DOHH2 (cell line): ENCODE results near the gene PITX1.
A peak's percentile ranks its signal among the peaks of the same experiment; 100 is the strongest.

Experiments used
- H3F3A ChIP-seq: fragments of 200-600 bp; sonication (generic), shearing (Covaris generic); 2 replicates; pipeline ENCODE4 v1.6.0; 2016; ENCODE audit warnings: antibody characterized with exemption, mild to moderate bottlenecking; ENCODE audit not compliant: control insufficient read depth, insufficient read depth
- H3K27ac ChIP-seq: fragments of 200-600 bp; sonication (generic); 2 replicates; pipeline ENCODE4 v1.5.1; 2014; ENCODE audit warnings: low read depth, mild to moderate bottlenecking, low read length, moderate library complexity
- H3K27me3 ChIP-seq: fragments of 200-600 bp; sonication (generic); 2 replicates; pipeline ENCODE4 v1.6.1; 2014; ENCODE audit warnings: mild to moderate bottlenecking, low read length, mixed read lengths; ENCODE audit not compliant: control insufficient read depth
- H3K36me3 ChIP-seq: fragments of 200-600 bp; sonication (generic); 2 replicates; pipeline ENCODE4 v1.6.1; 2014; ENCODE audit warnings: mild to moderate bottlenecking, low read length, moderate library complexity, mixed read lengths; ENCODE audit not compliant: control insufficient read depth
- H3K4me1 ChIP-seq: fragments of 200-600 bp; sonication (generic); 2 replicates; pipeline ENCODE4 v1.6.1; 2014; ENCODE audit warnings: mild to moderate bottlenecking, low read length, mixed read lengths; ENCODE audit not compliant: control insufficient read depth
- H3K4me2 ChIP-seq: fragments of 200-600 bp; sonication (generic); 2 replicates; pipeline ENCODE4 v1.6.0; 2014; ENCODE audit warnings: mild to moderate bottlenecking, low read length, moderate library complexity
- H3K4me3 ChIP-seq: fragments of 200-600 bp; sonication (generic); 2 replicates; pipeline ENCODE4 v1.5.1; 2014; ENCODE audit warnings: mild to moderate bottlenecking, low read length, mixed read lengths
- H3K79me2 ChIP-seq: fragments of 200-600 bp; sonication (generic); 2 replicates; pipeline ENCODE4 v1.6.1; 2014; ENCODE audit warnings: mild to moderate bottlenecking, low read length, mixed read lengths; ENCODE audit not compliant: control insufficient read depth
- H3K9me2 ChIP-seq: fragments of 200-600 bp; sonication (generic); replicated peaks from 2 replicates; pipeline ENCODE4 v1.6.1; 2014; ENCODE audit warnings: mild to moderate bottlenecking, low read length, mixed read lengths; ENCODE audit not compliant: control insufficient read depth
- H3K9me3 ChIP-seq: fragments of 200-600 bp; sonication (generic); 2 replicates; pipeline ENCODE4 v1.6.1; 2014; ENCODE audit warnings: antibody characterized with exemption, low read length, mixed read lengths; ENCODE audit not compliant: control insufficient read depth, insufficient read depth
- H4K20me1 ChIP-seq: fragments of 200-600 bp; sonication (generic); 2 replicates; pipeline ENCODE4 v1.6.0; 2014; ENCODE audit warnings: low read depth, mild to moderate bottlenecking, antibody characterized with exemption, low read length, moderate library complexity; ENCODE audit not compliant: control insufficient read depth, insufficient read depth
- CTCF ChIP-seq: fragments of 200-600 bp; sonication (generic); IDR thresholded peaks from one replicate; pipeline ENCODE4 v1.5.1; 2014; ENCODE audit warnings: antibody characterized with exemption, mild to moderate bottlenecking, low read depth, low read length; ENCODE audit not compliant: poor library complexity, severe bottlenecking
- EZH2phosphoT487 ChIP-seq: fragments of 200-600 bp; sonication (generic); IDR thresholded peaks from 2 replicates; pipeline ENCODE4 v1.6.1; 2017; ENCODE audit warnings: borderline replicate concordance, mild to moderate bottlenecking, antibody characterized with exemption, low read length, moderate library complexity, mixed read lengths

The PITX1 gene

DNA sequence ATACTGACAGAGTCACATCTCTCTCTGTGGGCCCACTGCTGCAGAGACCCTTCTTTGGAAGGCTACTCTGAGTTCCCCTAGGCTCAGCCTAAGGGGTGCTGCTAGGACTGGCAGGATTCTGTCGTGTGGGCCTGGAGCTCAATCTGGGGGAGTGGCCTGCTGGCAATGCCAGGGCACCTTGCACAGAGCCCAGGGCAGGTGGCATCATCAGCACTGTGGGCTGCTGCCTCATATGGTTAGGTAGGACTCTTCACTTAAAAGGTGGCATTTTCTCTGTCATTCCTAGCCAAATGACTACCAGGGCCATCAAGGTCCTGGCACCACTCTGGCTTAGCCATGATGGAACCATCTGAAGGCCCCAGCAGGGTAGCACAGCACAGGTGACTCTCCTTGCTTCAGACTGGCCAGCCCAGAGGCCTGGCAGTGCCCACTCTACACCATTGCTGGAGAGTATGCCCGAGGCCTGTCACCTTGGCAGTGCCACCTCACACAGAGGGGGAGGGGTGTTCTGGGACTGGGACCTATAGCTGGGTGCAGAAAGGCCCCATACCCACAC is 21.9 kb downstream of the PITX1 start:
- Histone ChIP-seq H3F3A (no peaks in the 10 kb centered on the region), H3K27ac (no peak overlapping the region), H3K4me2 (no peak overlapping the region), H3K36me3 (no peaks in the 10 kb centered on the region), H3K4me1 (no peaks in the 10 kb centered on the region), H3K27me3 (no peaks in the 10 kb centered on the region), H3K9me2 (no peaks in the 10 kb centered on the region), H3K4me3 (no peak overlapping the region), H3K9me3 (no peaks in the 10 kb centered on the region), H3K79me2 (no peaks in the 10 kb centered on the region), H4K20me1 (no peaks in the 10 kb centered on the region)
- TF ChIP-seq EZH2phosphoT487 (no peak), CTCF (no peak)

DNA sequence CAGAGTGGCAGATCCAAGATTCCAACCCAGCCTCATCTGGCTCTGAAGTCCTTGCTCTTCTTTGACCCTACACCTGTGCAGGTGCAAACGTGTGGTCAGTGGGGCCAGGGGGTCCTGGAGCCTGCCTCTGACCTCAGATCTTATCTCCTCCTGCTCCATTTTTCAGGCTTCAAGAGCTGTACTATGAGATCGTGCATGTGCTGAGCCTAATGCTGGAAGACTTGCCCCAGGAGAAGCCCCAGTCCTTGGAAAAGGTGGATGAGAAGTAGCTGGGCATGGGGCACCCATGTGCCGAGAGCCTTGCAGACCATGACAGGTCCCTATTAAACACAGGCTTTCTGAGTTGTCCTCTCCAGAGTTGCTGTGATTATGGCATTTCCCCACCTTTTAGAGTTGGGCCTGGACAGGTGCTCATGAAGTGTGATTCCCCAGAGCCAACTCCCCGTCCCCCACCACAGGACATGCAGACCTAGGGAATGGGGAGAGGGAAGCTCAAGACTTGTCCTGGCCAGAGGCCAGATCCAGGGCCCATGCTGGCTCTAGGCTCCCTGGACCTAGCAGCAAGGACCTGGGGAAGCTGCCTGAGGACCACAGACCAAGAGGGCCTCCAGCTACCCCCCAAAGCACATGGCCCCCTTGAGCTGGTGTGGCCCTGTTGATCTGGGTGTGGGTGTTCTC is 22.5 kb downstream of the PITX1 start:
- no peaks in the 10 kb centered on the region for H3K9me2 ChIP-seq
- no peaks in the 10 kb centered on the region for H3K79me2 ChIP-seq
- H3K4me2 ChIP-seq = no peak overlapping the region
- no peak overlapping the region for H3K27ac ChIP-seq
- H3K36me3 ChIP-seq = no peaks in the 10 kb centered on the region
- H3K4me3 ChIP-seq = no peak overlapping the region
- TF ChIP-seq EZH2phosphoT487 = no peak
- TF ChIP-seq CTCF = no peak
- no peaks in the 10 kb centered on the region for H3K27me3 ChIP-seq
- H4K20me1 ChIP-seq = no peaks in the 10 kb centered on the region
- no peaks in the 10 kb centered on the region for H3K4me1 ChIP-seq
- no peaks in the 10 kb centered on the region for H3K9me3 ChIP-seq
- H3F3A ChIP-seq = no peaks in the 10 kb centered on the region

DNA sequence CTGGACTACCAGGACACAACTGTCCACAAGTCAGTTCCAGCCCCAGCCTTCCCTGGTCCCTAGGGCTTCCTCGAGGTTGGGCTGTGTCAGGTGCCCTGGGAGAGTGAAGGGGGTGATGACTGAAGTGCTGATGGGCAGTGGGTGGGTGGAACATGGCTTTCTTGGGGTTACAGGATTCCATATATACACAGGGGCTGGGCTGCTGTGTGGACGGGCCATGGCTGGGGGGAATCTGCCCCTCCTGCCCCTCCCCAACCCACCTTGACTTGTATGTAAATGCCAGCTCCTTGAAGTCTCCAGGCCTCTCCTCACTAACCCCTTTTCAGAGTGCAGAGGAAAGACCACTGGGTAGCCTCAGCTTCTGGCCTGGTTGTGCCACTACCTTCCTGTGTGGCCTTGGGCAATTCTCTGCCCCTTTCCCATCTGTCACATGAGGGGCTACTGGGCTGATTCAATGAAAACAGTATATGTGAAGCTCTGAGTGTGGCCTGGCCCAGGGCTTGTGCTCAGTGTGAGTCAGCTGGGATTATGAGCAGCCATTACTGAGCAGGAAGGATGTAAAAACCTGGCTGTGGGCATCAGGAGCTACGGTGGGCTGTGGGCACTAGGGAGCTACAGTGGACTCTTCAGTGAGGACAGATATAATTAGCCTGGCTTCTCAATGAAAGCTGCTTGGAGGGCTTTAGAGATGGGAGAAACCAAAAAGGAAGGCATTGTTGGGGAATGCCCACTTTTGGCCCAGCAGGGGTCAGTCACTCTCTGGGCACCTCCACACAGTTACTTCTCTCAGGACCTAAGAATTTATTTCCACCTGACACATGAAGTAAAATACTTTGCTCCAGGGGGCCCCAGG is 23.3 kb downstream of the PITX1 start:
- Histone ChIP-seq H4K20me1 (no peaks in the 10 kb centered on the region), H3K27me3 (no peaks in the 10 kb centered on the region), H3K4me3 (no peak overlapping the region), H3K9me2 (no peaks in the 10 kb centered on the region), H3K36me3 (no peaks in the 10 kb centered on the region), H3F3A (no peaks in the 10 kb centered on the region), H3K79me2 (no peaks in the 10 kb centered on the region), H3K4me2 (no peak overlapping the region), H3K27ac (no peak overlapping the region), H3K4me1 (no peaks in the 10 kb centered on the region), H3K9me3 (no peaks in the 10 kb centered on the region)
- TF ChIP-seq EZH2phosphoT487 = no peak
- TF ChIP-seq CTCF = peak; percentile 33
